Activated CD4-positive, alpha-beta memory T cell treated with anti-CD3 and anti-CD28 coated beads, Interleukin-2, amount 10 ng/mL, durations not matched to agents 7 days and 5 days (primary cell): ENCODE results near the gene CLEC4F. TPM values are rescaled to one million over a fixed set of nuclear protein-coding genes. Genes with fewer than 3 reads are reported as not detected.

ENCODE experiments used
- CTCF ChIA-PET: fragments of 350-600 bp; sonication (Branson Sonifier 250); formaldehyde crosslinking; loops from one replicate; lab custom pipeline; 2021; ENCODE audit warnings: antibody characterized with exemption, inconsistent platforms; lab: Charles Lee
- POLR2A ChIA-PET: fragments of 350-600 bp; sonication (Branson Sonifier 250); formaldehyde crosslinking; loops from one replicate; lab custom pipeline; 2021; ENCODE audit warnings: antibody characterized with exemption; lab: Charles Lee
- DNase-seq: peaks from one replicate; pipeline ENCODE4 v3.0.0-alpha.2; 2020
- H3K27ac Mint-ChIP-seq: one replicate; pipeline ENCODE4 v1.8.0; 2021; ENCODE audit warnings: mild to moderate bottlenecking, mixed read lengths
- H3K27me3 Mint-ChIP-seq: one replicate; pipeline ENCODE4 v1.8.0; 2021; ENCODE audit warnings: mixed read lengths
- H3K36me3 Mint-ChIP-seq: one replicate; pipeline ENCODE4 v1.8.0; 2021; ENCODE audit warnings: low read depth, mixed read lengths
- H3K4me1 Mint-ChIP-seq: one replicate; pipeline ENCODE4 v1.8.0; 2021; ENCODE audit warnings: mixed read lengths
- H3K4me3 Mint-ChIP-seq: one replicate; pipeline ENCODE4 v1.8.0; 2021; ENCODE audit warnings: mild to moderate bottlenecking, mixed read lengths
- H3K9me3 Mint-ChIP-seq: one replicate; pipeline ENCODE4 v1.8.0; 2021; ENCODE audit warnings: mixed read lengths
- total RNA-seq, 2 experiments: library from RNA; stranded (reverse); gene quantifications; one replicate each; pipeline ENCODE4 v1.2.3, GENCODE V29; 2021

The CLEC4F gene
- total RNA-seq, 2 experiments from 2014 or later: not detected

DNA sequence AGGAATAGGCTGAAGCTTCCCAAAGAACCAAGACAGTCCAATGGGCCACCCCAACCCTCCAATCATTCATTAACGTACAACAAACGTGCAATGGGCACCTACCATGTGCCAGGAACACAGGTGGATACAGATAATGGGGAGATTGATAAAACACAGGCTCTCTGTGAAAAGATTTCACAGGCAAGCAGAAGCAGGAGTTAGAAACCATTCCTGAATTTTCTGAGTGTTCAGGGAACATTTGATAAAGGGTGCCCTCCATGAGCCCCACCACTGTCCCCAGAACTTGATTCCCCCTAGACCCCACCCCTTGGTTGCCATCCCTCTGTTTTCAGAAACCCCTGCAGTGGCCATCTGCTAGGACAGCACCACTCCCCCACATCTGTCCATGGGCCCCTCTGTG, 13.7 kb upstream of the CLEC4F start:
- CTCF ChIA-PET: no interaction called here

DNA sequence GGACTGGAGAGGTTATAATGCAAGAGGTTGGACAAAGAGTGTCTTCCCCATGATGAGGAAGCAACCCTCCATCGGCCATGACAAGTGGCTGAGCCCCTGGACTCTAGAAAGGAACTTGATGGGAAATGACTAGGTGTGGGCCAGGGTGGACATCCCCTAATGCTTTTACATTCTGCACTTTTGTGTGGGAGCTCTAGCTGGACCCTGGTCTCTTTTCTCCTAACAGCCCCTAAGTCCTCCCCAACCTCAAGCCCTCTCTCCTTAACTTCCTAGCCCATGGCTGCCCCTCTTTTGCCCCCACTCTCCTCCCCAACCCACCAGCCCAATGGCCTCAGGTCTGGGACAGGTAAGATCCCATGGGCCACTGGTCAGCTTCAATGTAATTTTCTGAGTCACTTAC, 12.8 kb upstream of the CLEC4F start:
- Mint-ChIP-seq H3K27me3 (peaks cover 14% of the 10 kb centered on the region), H3K27ac (no peak overlapping the region), H3K9me3 (no peaks in the 10 kb centered on the region), H3K4me3 (no peak overlapping the region), H3K36me3 (no peaks in the 10 kb centered on the region), H3K4me1 (peaks cover 4% of the 10 kb centered on the region)
- ChIA-PET CTCF (no interaction called here), POLR2A (no interaction called here)
- DNase-seq: no peak

More for the DNA sequence above, 13.7 kb upstream of the CLEC4F start:
- POLR2A ChIA-PET: no interaction called here
- Mint-ChIP-seq H3K36me3 (no peaks in the 10 kb centered on the region), H3K4me3 (no peak overlapping the region), H3K27ac (no peak overlapping the region), H3K27me3 (peaks cover 14% of the 10 kb centered on the region), H3K9me3 (no peaks in the 10 kb centered on the region), H3K4me1 (peaks cover 2% of the 10 kb centered on the region)
- no peak for DNase-seq

DNA sequence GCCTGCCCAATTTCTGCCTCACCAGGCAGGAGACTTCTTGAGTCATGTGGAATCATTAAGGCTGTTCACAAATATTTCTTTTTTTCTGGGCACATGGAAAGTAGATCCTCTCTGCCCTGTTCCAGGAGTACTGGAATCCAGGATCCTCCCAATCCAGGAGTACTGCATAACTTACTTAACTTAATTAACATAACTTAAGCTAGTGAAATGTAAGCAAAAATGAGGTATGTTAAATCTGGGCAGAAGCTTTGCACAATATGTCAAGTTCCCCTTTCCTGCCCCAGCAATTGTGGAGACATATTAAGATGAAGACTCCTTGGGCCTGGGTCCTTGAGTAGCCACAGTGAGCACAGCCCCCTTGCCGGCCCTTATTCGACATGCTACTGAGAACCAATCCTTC, 12.0 kb upstream of the CLEC4F start:
- H3K4me3 Mint-ChIP-seq: no peak overlapping the region
- DNase-seq: no peak
- POLR2A ChIA-PET: no interaction called here
- peaks cover 14% of the 10 kb centered on the region for H3K27me3 Mint-ChIP-seq
- CTCF ChIA-PET: no interaction called here
- peaks cover 8% of the 10 kb centered on the region for H3K4me1 Mint-ChIP-seq
- no peaks in the 10 kb centered on the region for H3K36me3 Mint-ChIP-seq
- H3K9me3 Mint-ChIP-seq: no peaks in the 10 kb centered on the region
- H3K27ac Mint-ChIP-seq: no peak overlapping the region

DNA sequence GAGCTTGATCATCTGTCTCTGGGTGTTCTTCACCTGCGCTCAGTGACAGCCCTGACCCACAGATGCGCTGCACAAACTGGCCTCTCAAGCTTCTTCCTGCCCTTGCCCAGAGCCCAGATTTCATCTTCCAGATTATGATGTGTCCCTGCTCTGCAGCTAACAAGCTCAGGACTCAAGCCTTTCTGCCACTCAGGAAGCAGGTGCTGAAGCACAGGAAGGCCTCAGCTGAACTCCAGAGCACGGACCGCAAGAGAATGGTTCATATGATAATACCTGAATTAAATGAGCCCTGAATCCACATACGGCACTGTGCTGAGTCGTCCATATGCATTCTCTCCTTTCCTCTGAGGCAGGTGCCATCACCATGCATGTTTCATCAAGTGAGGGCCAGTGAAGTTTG, 11.5 kb upstream of the CLEC4F start:
- Mint-ChIP-seq H3K27me3 (peaks cover 14% of the 10 kb centered on the region), H3K4me1 (peaks cover 12% of the 10 kb centered on the region), H3K36me3 (no peaks in the 10 kb centered on the region), H3K27ac (no peak overlapping the region), H3K9me3 (no peaks in the 10 kb centered on the region), H3K4me3 (no peak overlapping the region)
- no peak for DNase-seq
- CTCF ChIA-PET: no interaction called here
- POLR2A ChIA-PET: no interaction called here

DNA sequence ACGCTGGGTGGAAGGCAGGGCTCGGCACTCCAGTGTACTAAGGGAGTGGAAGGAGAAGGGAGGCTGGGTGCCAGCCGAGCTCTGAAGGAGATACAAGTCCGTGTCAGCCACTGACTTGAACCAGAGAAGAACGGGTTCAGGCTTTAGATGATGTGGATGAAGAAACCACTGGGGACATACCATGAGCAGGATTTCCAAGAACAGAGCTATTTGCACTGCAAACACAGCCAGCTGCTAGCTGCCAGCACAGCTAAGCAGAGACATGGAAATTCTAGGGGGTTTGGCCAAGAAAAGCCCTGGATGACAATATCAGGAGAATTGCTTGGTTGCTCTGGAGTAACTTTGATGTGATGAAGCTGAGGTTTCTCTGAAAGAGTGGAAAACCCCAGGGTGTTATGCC, 10.0 kb upstream of the CLEC4F start:
- no peaks in the 10 kb centered on the region for H3K9me3 Mint-ChIP-seq
- H3K4me1 Mint-ChIP-seq: peaks cover 18% of the 10 kb centered on the region
- no peak for DNase-seq
- H3K36me3 Mint-ChIP-seq: no peaks in the 10 kb centered on the region
- ChIA-PET POLR2A (no interaction called here), CTCF (interaction anchor here (1.7 kb wide), 1 partner anchor 31 kb away, joined by 4 read pairs; no protein-coding TSS in a partner anchor)
- H3K27me3 Mint-ChIP-seq: peaks cover 7% of the 10 kb centered on the region
- no peak overlapping the region for H3K27ac Mint-ChIP-seq
- H3K4me3 Mint-ChIP-seq: no peak overlapping the region

DNA sequence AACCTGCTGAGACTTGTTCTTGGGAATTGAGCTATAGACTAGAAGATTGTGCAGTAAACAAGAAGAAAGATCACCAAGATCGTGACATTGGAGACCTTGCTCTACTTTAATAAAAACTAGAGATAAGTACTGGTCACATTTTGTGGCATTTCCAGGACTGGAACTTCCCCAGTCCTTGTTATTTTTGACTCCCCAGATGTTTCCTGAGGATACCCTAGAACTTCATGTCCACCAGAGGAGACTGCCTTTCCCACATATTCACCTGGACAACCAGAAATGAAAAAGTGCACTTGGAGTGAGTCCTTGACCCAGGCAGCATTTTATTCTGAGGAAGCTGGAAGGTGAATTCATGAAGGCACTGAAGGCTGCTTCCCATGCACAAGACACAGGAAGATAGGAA, 9.5 kb upstream of the CLEC4F start:
- Mint-ChIP-seq H3K27me3 (peaks cover 5% of the 10 kb centered on the region), H3K4me3 (no peak overlapping the region), H3K27ac (no peak overlapping the region), H3K9me3 (no peaks in the 10 kb centered on the region), H3K4me1 (peaks cover 18% of the 10 kb centered on the region), H3K36me3 (no peaks in the 10 kb centered on the region)
- POLR2A ChIA-PET: no interaction called here
- DNase-seq: no peak
- CTCF ChIA-PET: interaction anchor here (1.7 kb wide), 1 partner anchor 32 kb away, joined by 4 read pairs; no protein-coding TSS in a partner anchor

DNA sequence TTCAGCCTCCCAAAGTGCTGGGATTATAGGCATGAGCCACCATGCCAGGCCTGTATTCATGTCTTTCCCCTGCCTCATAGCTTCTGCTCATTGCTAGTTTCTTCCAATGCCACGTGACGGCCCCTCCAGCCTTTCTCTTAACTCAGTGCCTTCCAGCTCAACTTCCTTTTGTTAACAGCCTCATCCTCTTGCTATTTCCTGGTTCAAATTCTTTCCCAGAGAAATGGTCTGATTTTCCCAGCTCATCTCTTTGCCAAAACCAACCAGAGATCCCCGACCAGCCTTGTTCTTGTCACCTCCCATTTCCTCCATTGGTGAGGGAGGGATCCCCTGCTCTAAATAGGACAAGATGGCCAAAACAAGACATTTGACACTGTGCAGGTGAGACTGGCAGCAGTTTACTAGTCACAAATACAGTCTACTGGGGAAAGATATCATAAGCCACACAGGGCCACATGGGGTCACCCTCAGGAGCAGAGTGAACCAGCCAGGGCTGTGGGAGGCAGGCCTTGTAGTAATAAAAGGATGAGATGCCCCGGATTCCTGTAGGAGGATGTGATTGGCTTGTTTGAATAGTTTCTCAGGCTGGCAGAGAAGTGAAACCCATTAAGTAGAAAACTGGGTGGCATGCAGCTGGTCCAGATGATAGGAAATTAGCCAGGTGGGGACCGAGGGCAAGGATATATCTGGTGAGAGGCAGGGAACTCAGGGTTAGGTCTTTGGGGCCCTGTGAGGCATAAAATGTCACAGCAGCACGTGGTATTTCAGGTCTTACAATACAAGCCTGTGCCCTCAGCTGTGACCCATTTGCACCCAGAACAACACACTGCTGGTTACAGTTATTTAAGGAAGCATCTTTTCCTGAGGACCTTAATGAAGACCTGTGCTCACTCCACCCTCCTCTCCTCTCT, 8.8 kb upstream of the CLEC4F start:
- H3K4me3 Mint-ChIP-seq: no peak overlapping the region
- H3K9me3 Mint-ChIP-seq: no peaks in the 10 kb centered on the region
- H3K36me3 Mint-ChIP-seq: no peaks in the 10 kb centered on the region
- peaks cover 5% of the 10 kb centered on the region for H3K27me3 Mint-ChIP-seq
- no peak overlapping the region for H3K27ac Mint-ChIP-seq
- CTCF ChIA-PET: interaction anchor here (1.7 kb wide), 1 partner anchor 32 kb away, joined by 4 read pairs; no protein-coding TSS in a partner anchor
- POLR2A ChIA-PET: no interaction called here
- peaks cover 20% of the 10 kb centered on the region for H3K4me1 Mint-ChIP-seq
- DNase-seq: no peak

DNA sequence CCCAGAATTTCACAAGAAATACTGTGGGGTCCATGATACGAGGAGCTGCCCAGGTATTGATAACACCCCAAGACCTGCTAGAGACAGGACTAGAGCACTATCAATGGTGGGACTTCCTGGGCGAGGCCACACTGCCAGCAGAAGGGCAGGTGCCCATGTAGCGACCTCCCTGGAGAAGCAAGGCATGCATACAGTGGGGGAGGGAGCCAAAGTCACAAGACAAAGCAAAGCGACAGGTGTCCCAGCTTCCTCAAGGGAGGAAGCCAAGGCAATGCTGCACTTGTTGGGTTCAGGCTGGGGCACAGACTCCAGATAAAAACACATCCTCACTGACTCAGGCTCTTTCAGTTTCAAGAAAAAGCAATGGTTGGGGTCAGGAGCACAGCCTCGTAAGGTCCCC, 7.7 kb upstream of the CLEC4F start:
- POLR2A ChIA-PET: no interaction called here
- Mint-ChIP-seq H3K4me1 (peaks cover 27% of the 10 kb centered on the region), H3K9me3 (no peaks in the 10 kb centered on the region), H3K36me3 (no peaks in the 10 kb centered on the region), H3K27me3 (peaks cover 5% of the 10 kb centered on the region), H3K4me3 (no peak overlapping the region), H3K27ac (no peak overlapping the region)
- DNase-seq: no peak
- CTCF ChIA-PET: interaction anchor here (0.6 kb wide), 1 partner anchor 300 kb away, joined by 3 read pairs; no protein-coding TSS in a partner anchor

DNA sequence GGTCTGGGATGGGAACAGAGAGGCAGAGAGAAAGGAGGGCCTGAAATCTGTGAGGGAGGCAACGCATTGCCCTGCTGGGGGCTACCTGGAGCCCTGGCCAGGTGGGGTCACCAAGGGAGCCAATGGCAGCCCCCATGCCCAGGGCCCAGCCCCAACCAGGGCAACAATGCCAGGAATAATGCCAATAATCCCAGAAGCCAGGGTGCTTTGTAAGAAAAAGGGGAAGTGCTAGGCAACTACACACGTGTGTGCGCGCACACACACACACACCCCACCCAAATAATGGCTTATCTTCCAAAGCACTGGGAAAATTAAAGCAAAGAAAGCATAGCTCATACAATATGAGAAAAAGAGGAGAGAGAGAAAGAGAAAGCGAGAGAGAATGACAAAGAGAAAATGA, 7.0 kb upstream of the CLEC4F start:
- CTCF ChIA-PET: interaction anchor here (1.3 kb wide), 1 partner anchor 11 kb away, joined by 4 read pairs; no protein-coding TSS in a partner anchor

DNA sequence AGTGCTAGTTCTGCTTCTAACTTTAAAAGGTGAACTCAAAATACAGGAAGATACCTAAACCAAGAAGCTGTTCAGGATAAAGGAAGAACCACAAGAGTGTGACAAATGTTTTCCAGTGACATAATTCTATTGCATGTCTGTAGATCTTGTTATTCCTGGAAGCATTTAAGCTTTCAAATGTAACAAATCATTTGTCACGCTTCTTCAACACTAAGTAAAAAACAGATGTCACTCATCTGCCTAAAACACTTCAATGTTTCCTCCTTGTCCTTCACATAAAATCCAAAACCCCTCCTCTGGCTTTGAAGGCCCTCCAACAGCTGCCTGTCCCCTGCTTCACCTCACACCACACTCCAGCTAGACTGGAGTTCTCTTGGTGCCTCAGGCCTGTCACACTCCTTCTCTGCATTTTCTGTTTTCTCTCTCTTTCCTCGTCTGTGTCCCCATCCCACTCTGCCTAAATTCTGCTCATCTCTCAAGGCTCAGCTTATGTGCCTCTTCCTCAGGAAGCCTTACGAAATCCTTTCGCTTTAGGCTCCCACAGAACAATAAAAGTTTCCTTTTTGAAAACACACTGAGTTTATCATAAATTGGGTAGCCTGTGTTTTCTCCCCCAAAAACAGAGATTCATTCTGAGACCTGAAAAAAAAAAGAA, 6.4 kb upstream of the CLEC4F start:
- H3K27me3 Mint-ChIP-seq: peaks cover 5% of the 10 kb centered on the region
- no peak overlapping the region for H3K4me3 Mint-ChIP-seq
- peaks cover 35% of the 10 kb centered on the region for H3K4me1 Mint-ChIP-seq
- CTCF ChIA-PET: interaction anchor here (1.3 kb wide), 1 partner anchor 10 kb away, joined by 4 read pairs; no protein-coding TSS in a partner anchor
- POLR2A ChIA-PET: no interaction called here
- H3K9me3 Mint-ChIP-seq: no peaks in the 10 kb centered on the region
- no peak overlapping the region for H3K27ac Mint-ChIP-seq
- H3K36me3 Mint-ChIP-seq: no peaks in the 10 kb centered on the region
- no peak for DNase-seq

More for the DNA sequence above, 7.0 kb upstream of the CLEC4F start:
- Mint-ChIP-seq H3K4me3 (no peak overlapping the region), H3K9me3 (no peaks in the 10 kb centered on the region), H3K4me1 (peaks cover 34% of the 10 kb centered on the region), H3K27me3 (peaks cover 5% of the 10 kb centered on the region), H3K27ac (no peak overlapping the region), H3K36me3 (no peaks in the 10 kb centered on the region)
- POLR2A ChIA-PET: no interaction called here
- DNase-seq: no peak

DNA sequence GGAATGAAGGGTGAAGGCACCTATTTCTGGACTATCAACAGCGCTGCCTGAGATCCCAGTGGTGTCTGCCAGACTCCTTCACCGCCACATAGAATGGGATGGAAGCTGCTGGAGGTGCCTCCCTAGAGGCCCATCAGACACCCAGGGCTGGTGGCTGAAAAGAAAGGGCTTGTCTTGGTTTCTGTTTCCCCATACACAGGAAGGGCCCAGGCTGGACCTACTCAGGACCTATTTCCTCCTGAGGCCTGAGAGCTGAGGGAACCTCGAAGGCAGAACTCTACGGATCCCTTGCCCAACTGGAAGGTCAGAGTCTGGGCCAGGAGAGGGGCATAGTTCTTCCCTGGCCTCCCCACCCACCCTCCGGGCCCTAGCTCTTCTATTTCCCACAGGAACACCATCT, 2.9 kb upstream of the CLEC4F start:
- H3K27ac Mint-ChIP-seq: no peak overlapping the region
- CTCF ChIA-PET: no interaction called here
- peaks cover 4% of the 10 kb centered on the region for H3K27me3 Mint-ChIP-seq
- no peak overlapping the region for H3K4me3 Mint-ChIP-seq
- no peaks in the 10 kb centered on the region for H3K36me3 Mint-ChIP-seq
- H3K4me1 Mint-ChIP-seq: peaks cover 34% of the 10 kb centered on the region
- POLR2A ChIA-PET: no interaction called here
- H3K9me3 Mint-ChIP-seq: no peaks in the 10 kb centered on the region
- DNase-seq: no peak

DNA sequence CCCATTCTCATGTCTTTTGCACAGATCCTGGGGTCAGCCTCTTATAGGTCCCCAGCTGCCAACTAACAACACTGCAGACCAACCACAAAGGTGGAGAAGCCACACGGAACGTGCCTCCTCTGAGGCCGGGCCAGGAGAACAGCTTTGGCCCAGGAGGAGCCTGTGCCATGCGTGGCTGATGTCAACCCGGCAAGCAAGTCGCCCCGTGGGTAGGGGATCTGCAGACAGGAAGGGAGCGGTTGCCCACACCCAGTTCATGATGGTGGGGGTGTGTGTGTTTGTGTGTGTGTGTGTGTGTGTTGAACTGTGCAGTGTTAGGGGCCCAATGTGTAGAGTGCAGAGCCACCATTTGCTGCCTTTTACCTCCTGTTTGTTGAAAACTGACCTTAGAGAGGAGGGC, 2.4 kb upstream of the CLEC4F start:
- DNase-seq: no peak
- H3K4me1 Mint-ChIP-seq: peaks cover 37% of the 10 kb centered on the region
- H3K27ac Mint-ChIP-seq: no peak overlapping the region
- ChIA-PET CTCF (no interaction called here), POLR2A (no interaction called here)
- no peaks in the 10 kb centered on the region for H3K36me3 Mint-ChIP-seq
- no peaks in the 10 kb centered on the region for H3K9me3 Mint-ChIP-seq
- H3K27me3 Mint-ChIP-seq: peaks cover 4% of the 10 kb centered on the region
- no peak overlapping the region for H3K4me3 Mint-ChIP-seq

DNA sequence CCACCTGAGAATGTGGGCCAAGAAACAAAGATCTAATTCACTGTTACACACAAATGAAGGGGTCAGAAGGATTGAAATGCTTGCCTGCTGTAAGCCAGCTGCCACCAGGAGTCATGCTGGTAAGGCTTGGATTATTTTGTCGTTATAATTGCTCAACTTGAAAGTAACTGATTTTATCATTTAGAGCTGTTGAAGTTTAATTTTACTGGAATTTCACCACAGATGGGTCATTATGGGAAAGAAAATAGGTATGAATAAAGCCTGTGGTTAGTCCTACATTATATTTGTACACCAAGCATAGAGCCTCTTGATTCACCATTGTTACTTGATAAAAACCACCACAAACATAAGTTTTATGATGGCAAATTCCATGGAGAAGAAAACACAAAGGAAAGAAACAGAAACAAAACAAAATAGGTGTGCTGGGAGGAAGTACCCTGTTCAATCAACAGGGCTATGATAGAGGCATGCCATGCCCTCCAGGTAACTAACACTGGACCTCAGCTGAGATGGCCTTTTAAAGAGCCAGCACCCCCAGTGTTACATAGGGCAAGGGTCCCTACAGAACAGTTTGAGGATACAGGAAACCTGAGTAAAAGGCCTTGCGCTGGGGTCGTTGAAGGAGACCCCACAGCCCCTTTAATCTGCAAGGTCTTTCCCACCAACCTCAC, 3.0 kb downstream of the CLEC4F start:
- Mint-ChIP-seq H3K4me1 (peaks cover 16% of the 10 kb centered on the region), H3K36me3 (no peaks in the 10 kb centered on the region), H3K27ac (no peak overlapping the region), H3K4me3 (no peak overlapping the region), H3K9me3 (no peaks in the 10 kb centered on the region), H3K27me3 (peaks cover 4% of the 10 kb centered on the region)
- ChIA-PET POLR2A (no interaction called here), CTCF (interaction anchor here (1.0 to 1.3 kb wide), 2 partner anchors 9 to 24 kb away, joined by 3 to 4 read pairs; no protein-coding TSS in a partner anchor)
- no peak for DNase-seq
